GM12878 (cell line): Measurements from ENCODE around the gene CELSR1. TPM values are rescaled to one million over a fixed set of nuclear protein-coding genes. Genes with fewer than 3 reads are reported as not detected.

Source experiments
- ATAC-seq: fragments of 200-7000 bp; cut with Tn5 transposase; 3 replicates; pipeline ENCODE4 v1.9.1; 2020; ENCODE audit warnings: mild to moderate bottlenecking, moderate library complexity
- BruUV-seq: library from RNA; stranded (reverse); fragments of 400-500 nt; replicated peaks from 2 replicates; lab custom pipeline; 2021; lab: Mats Ljungman, UMichigan
- CTCF ChIA-PET: fragments of 300-600 bp; sonication (Branson Sonifier 250); formaldehyde crosslinking; extraction: SDS; loops from one replicate; lab custom pipeline; 2021; ENCODE audit warnings: inconsistent platforms; lab: Yijun Ruan, JAX
- POLR2A ChIA-PET: fragments of 350-600 bp; formaldehyde crosslinking; extraction: SDS; loops from one replicate; lab custom pipeline; 2021; ENCODE audit warnings: inconsistent platforms; lab: Charles Lee
- RAD21 ChIA-PET: fragments of 300-600 bp; sonication (Branson Sonifier 250); formaldehyde crosslinking; loops from one replicate; lab custom pipeline; 2023; ENCODE audit warnings: antibody characterized with exemption; ENCODE audit not compliant: unreplicated experiment; lab: Charles Lee
- SMC1A ChIA-PET: fragments of 300-600 bp; sonication (Branson Sonifier 250); formaldehyde crosslinking; loops from one replicate; lab custom pipeline; 2023; ENCODE audit not compliant: unreplicated experiment, uncharacterized antibody; lab: Charles Lee
- DNase-seq: peaks from one replicate; pipeline ENCODE4 v3.0.0-alpha.2; 2011; ENCODE audit warnings: low read depth, low spot score
- FAIRE-seq: peaks from 3 replicates; lab custom pipeline; 2011; peaks lifted over from hg19 to GRCh38; lab: Jason Lieb, UNC
- H2AFZ ChIP-seq: 2 replicates; pipeline ENCODE4 v1.6.0; 2011; ENCODE audit warnings: low read depth, low read length, control low read depth; ENCODE audit not compliant: control insufficient read depth
- H3K27ac ChIP-seq: 2 replicates; pipeline ENCODE4 v1.5.1; 2011; ENCODE audit warnings: control low read depth; ENCODE audit not compliant: control insufficient read depth, insufficient read depth
- H3K27me3 ChIP-seq, 2 experiments: replicated peaks in 1 of 2; 2 replicates each; pipeline versions ENCODE4 v1.6.0 to v1.6.1; 2011; ENCODE audit warnings: low read length in 1 of 2; ENCODE audit not compliant: control insufficient read depth in 2 of 2, insufficient read depth in 2 of 2
- H3K36me3 ChIP-seq, 2 experiments: 2 replicates each; pipeline ENCODE4 v1.5.1; 2011; ENCODE audit warnings: low read length in 1 of 2; ENCODE audit not compliant: control insufficient read depth in 2 of 2, insufficient read depth in 2 of 2
- H3K4me1 ChIP-seq: 2 replicates; pipeline ENCODE4 v1.6.1; 2011; ENCODE audit warnings: mild to moderate bottlenecking, low read length, moderate library complexity, mixed read lengths; ENCODE audit not compliant: control insufficient read depth, insufficient read depth
- H3K4me2 ChIP-seq: 2 replicates; pipeline ENCODE4 v1.6.0; 2011; ENCODE audit warnings: control low read depth; ENCODE audit not compliant: control insufficient read depth, insufficient read depth
- H3K4me3 ChIP-seq: fragments of 200-600 bp; sonication (generic); 2 replicates; pipeline ENCODE4 v1.5.1; 2016
- H3K79me2 ChIP-seq: 2 replicates; pipeline ENCODE4 v1.6.0; 2011; ENCODE audit warnings: low read length; ENCODE audit not compliant: control insufficient read depth, insufficient read depth
- H3K9ac ChIP-seq: 2 replicates; pipeline ENCODE4 v1.8.0; 2011; ENCODE audit warnings: low read length, control low read depth, mixed read lengths; ENCODE audit not compliant: control insufficient read depth, insufficient read depth
- H3K9me3 ChIP-seq: replicated peaks from 3 replicates; pipeline ENCODE4 v1.5.1; 2011; ENCODE audit warnings: mild to moderate bottlenecking, low read length; ENCODE audit not compliant: control insufficient read depth, insufficient read depth
- H4K20me1 ChIP-seq: 2 replicates; pipeline ENCODE4 v1.6.0; 2011; ENCODE audit not compliant: control insufficient read depth, insufficient read depth
- SRF ChIP-seq, 2 experiments: IDR thresholded peaks; 2 replicates each; pipeline ENCODE4 v1.6.1; 2011; ENCODE audit warnings: low read depth in 2 of 2, low read length in 2 of 2, mild to moderate bottlenecking in 1 of 2, moderate library complexity in 1 of 2
- WGBS: methylation state at CpG from one replicate; pipeline ENCODE4 v1.1.6; 2016; ENCODE audit warnings: low lambda C conversion rate; ENCODE audit not compliant: insufficient replicate concordance, insufficient coverage; ENCODE audit errors: missing lambda C conversion rate; 5-methylcytosine and 5-hydroxymethylcytosine counted together
- in situ Hi-C: fragments of 300-500 bp; cut with MboI; formaldehyde crosslinking; loops from 9 replicates; pipeline ENCODE4 v1.14.3; 2018; ENCODE audit warnings: mixed read lengths
- intact Hi-C: fragments of 100-400 bp; cut with micrococcal nuclease; formaldehyde crosslinking; loops from one replicate; pipeline ENCODE4 v1.14.2; 2022; ENCODE audit not compliant: unreplicated experiment
- polyA plus RNA-seq, 11 experiments: library from polyadenylated mRNA; depleted of rRNA in 4 of 11; unstranded in 6 of 11; stranded (reverse) in 5 of 11; fragments of >200 nt; fragmentation: Nextera tagmentation in 4 of 11; fragmentation: Illumina TruSeq in 1 of 11; extraction: Ambion mirVana in 4 of 11; extraction: Trizol in 1 of 11; gene quantifications; 1 replicate in 1 of 11; 2 replicates in 10 of 11; pipeline versions ENCODE4 v1.2.1 to v1.2.3, GENCODE V29; 2011 to 2016; ENCODE audit warnings: inconsistent platforms in 2 of 11, missing spikeins in 2 of 11, low read depth in 1 of 11
- total RNA-seq, 4 experiments: library from RNA; depleted of rRNA in 3 of 4; stranded (reverse); fragments of >200 nt in 3 of 4; fragmentation: Illumina TruSeq in 1 of 4; extraction: Trizol in 1 of 4; gene quantifications; 2 replicates each; pipeline versions ENCODE4 v1.2.1 to v1.2.3, GENCODE V29; 2013 to 2021
- TF ChIP-seq, protein P1 (sequence below): fragments of 450-650 bp; IDR thresholded peaks from 2 replicates; pipeline ENCODE4 v1.6.1; 2017; ENCODE audit warnings: mild to moderate bottlenecking
- TF ChIP-seq, protein P2 (sequence below): fragments of 450-650 bp; conservative IDR thresholded peaks from 2 replicates; pipeline ENCODE4 v1.6.1; 2017; ENCODE audit warnings: mild to moderate bottlenecking, moderate library complexity
- TF ChIP-seq, protein P3 (sequence below): IDR thresholded peaks from 2 replicates; pipeline ENCODE4 v1.6.1; 2011; ENCODE audit warnings: low read depth, mild to moderate bottlenecking, low read length, moderate library complexity, borderline replicate concordance; ENCODE audit errors: extremely low read depth

CELSR1 gene
- total and polyA plus RNA-seq, 10 of the 15 experiments (the other 5 are each of a cell fraction or from before 2014, with no cell fraction given) = 0.05 to 1.7 (median 0.35) TPM; not detected in 2

DNA sequence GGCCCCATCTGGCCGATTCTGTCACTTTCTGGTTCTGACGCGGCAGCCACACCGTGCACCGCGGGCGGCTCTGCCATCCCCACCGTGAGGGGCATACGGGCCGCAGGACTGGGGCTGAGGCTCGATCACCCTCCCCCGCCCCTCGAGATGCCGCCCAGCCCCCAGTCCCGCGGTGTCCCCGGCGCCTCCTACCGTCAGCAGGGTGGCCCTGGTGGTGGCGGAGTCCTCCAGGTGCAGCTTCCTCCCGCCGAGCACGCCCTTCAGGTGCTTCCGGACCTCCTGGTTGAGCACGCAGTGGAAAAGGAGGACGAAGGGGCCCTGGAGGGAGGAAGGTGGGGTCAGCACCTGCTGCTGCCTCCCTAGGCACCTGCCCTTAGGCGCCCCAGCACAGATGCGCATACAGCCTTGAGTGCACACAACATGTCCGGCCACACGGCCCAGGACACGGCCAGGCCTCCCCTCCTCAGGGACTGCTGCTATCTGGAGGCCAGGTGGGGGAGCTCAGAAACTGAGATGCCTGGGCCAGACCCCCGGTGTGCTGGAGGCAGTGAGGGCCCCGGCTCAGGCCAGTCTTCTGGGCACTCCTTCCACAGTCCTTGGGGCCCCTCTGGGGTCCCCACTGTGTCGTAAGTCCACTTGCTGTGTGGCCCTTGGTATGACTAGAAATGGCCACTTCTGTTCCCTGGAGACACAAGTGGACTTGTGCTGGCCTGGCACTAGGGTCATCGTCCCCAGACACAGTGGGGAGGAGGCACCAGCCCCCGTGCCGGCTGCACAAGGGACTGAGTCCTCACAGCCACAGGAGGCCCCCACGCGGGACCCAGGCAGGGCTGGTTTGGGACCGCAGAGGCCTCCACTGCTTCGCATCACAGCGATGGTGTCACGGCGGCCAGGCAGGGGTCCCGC lies 170.4 kb downstream of the CELSR1 start:
- Histone ChIP-seq H3K36me3 (no peaks in the 10 kb centered on the region), H3K27ac (no peak overlapping the region), H3K4me1 (no peaks in the 10 kb centered on the region), H3K4me3 (no peak overlapping the region), H2AFZ (peak overlapping the region; percentile 39), H3K9ac (no peak overlapping the region), H3K9me3 (no peaks in the 10 kb centered on the region; the same call in 2 of the 3 replicates), H3K27me3 (no peaks in the 10 kb centered on the region), H3K4me2 (peak overlapping the region; percentile 60; the same call in 1 of the 2 replicates), H3K79me2 (no peaks in the 10 kb centered on the region), H4K20me1 (no peaks in the 10 kb centered on the region)
- ChIA-PET POLR2A (interaction anchor here (0.5 kb wide), 1 partner anchor 171 kb away, joined by 3 read pairs; no protein-coding TSS in a partner anchor), CTCF (interaction anchor here (0.7 to 3.2 kb wide), 26 partner anchors 11 to 392 kb away, joined by 3 to 141 read pairs (median 4); no protein-coding TSS in a partner anchor), RAD21 (interaction anchor here (0.6 to 3.0 kb wide), 10 partner anchors 16 to 325 kb away, joined by 3 to 56 read pairs (median 3); no protein-coding TSS in a partner anchor), SMC1A (interaction anchor here (1.0 to 2.6 kb wide), 7 partner anchors 19 to 179 kb away, joined by 3 to 44 read pairs (median 8); no protein-coding TSS in a partner anchor)
- ATAC-seq = peak; percentile 34
- WGBS = 46% methylated on average over 42 of the region's 45 CpGs
- intact Hi-C loops (loop anchor here (1.0 kb wide), 1 partner anchor 175 kb away; no protein-coding TSS in a partner anchor), in situ Hi-C loops (loop anchor here (5.0 kb wide), 1 partner anchor 175 kb away; no protein-coding TSS in a partner anchor)
- DNase-seq = no peak
- TF ChIP-seq, protein P1, sequence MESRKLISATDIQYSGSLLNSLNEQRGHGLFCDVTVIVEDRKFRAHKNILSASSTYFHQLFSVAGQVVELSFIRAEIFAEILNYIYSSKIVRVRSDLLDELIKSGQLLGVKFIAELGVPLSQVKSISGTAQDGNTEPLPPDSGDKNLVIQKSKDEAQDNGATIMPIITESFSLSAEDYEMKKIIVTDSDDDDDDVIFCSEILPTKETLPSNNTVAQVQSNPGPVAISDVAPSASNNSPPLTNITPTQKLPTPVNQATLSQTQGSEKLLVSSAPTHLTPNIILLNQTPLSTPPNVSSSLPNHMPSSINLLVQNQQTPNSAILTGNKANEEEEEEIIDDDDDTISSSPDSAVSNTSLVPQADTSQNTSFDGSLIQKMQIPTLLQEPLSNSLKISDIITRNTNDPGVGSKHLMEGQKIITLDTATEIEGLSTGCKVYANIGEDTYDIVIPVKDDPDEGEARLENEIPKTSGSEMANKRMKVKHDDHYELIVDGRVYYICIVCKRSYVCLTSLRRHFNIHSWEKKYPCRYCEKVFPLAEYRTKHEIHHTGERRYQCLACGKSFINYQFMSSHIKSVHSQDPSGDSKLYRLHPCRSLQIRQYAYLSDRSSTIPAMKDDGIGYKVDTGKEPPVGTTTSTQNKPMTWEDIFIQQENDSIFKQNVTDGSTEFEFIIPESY = peak; percentile 58; the same call in 1 of the 2 replicates
- TF ChIP-seq, protein P2, sequence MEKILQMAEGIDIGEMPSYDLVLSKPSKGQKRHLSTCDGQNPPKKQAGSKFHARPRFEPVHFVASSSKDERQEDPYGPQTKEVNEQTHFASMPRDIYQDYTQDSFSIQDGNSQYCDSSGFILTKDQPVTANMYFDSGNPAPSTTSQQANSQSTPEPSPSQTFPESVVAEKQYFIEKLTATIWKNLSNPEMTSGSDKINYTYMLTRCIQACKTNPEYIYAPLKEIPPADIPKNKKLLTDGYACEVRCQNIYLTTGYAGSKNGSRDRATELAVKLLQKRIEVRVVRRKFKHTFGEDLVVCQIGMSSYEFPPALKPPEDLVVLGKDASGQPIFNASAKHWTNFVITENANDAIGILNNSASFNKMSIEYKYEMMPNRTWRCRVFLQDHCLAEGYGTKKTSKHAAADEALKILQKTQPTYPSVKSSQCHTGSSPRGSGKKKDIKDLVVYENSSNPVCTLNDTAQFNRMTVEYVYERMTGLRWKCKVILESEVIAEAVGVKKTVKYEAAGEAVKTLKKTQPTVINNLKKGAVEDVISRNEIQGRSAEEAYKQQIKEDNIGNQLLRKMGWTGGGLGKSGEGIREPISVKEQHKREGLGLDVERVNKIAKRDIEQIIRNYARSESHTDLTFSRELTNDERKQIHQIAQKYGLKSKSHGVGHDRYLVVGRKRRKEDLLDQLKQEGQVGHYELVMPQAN = no peak
- TF ChIP-seq, protein P3, sequence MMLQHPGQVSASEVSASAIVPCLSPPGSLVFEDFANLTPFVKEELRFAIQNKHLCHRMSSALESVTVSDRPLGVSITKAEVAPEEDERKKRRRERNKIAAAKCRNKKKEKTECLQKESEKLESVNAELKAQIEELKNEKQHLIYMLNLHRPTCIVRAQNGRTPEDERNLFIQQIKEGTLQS = no peak
- no peak for TF ChIP-seq SRF (IDR thresholded peaks at IDR 0.05; ENCODE audit: low read depth in 2 of 2, low read length in 2 of 2)
- BruUV-seq = no TSS peak
- no peak for FAIRE-seq
